IPS-11a (cell line): ENCODE data around the gene ITSN1.
"Not testable (repeated sequence)": the region's sequence is repeated elsewhere in the genome, so short reads cannot be mapped to it uniquely, and the experiment has no call there.

Experiments used
- H3K4me3 ChIP-seq: one replicate; pipeline ENCODE4 v1.5.1; 2013; ENCODE audit warnings: low read depth, low read length, control low read depth

Gene ITSN1

DNA sequence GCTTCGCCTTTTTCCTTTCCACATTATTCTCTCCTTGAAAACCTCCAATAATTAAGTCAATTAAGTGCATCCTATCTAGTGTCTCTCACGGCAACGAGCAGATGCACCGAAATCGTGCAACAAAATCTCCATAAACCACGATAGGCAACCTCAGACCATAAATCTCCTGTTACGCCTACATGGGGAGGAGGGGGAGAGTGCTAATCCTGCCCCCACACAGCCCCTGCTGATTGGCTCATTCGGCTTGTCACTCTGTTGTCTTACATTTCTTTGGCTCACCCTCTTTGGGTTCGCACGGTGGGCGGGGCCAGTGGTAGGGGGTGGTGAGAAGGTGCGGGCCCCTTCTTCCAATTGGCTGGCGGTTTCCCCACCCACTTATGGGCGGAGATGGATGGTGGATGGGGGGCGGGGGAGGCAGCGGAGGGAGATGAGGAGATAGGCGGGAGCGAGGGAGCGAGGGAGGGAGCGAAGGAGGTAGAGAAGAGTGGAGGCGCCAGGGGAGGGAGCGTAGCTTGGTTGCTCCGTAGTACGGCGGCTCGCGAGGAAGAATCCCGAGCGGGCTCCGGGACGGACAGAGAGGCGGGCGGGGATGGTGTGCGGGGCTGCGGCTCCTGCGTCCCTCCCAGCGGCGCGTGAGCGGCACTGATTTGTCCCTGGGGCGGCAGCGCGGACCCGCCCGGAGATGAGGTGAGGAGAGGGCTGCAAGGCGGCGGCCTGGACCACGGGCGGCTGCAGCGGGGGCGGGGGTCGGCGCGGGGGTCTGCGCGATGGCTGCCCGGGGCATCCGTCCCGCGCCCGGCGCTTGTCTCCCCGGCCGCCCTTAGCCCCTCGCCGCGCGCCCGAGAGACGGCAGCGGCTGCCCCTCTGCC lies at the start of gene ITSN1:
TSS of gene ITSN1 (plus strand) at position 475 of the 869 bp plus-strand sequence. CDS start 76,328 bp downstream, outside the sequence.
- H3K4me3 ChIP-seq = peak within 1 kb of the TSS; percentile 87

DNA sequence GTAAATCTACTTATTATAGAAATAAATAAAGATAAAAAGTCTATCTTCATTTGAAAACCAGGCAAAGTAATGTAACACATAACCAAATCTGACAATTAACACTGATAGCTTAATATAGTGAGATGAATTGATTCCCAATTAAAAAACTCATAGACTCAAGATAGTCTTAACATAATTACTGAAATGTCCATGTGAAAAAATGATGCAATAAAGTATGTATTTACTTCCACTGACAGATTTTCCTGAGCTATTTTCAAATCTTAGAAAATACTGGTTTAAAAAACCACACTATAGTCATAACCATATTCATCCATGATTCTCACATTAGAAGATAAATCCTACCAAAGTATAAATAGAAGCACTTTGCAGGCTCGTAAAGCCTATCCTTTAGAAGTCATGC lies 44.2 kb upstream of the ITSN1 start:
- no peak overlapping the region for H3K4me3 ChIP-seq

DNA sequence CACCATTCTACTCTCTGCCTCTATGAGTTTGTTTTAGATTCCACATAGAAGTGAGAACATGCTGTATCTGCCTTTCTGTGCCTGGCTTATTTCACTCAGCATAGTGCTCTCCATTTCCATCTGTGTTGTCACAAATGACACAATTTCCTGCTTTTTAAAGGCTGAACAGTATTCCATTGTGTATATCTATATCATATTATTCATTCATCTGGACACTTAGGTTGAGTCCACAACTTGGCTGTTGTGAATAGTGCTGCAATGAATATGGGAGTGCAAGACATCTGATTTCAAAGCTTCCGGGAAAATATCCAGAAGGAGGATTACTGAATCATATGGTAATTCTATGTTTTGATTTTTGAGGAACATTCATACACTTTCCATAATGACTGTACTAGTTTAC lies 33.7 kb upstream of the ITSN1 start:
- no peak overlapping the region for H3K4me3 ChIP-seq

DNA sequence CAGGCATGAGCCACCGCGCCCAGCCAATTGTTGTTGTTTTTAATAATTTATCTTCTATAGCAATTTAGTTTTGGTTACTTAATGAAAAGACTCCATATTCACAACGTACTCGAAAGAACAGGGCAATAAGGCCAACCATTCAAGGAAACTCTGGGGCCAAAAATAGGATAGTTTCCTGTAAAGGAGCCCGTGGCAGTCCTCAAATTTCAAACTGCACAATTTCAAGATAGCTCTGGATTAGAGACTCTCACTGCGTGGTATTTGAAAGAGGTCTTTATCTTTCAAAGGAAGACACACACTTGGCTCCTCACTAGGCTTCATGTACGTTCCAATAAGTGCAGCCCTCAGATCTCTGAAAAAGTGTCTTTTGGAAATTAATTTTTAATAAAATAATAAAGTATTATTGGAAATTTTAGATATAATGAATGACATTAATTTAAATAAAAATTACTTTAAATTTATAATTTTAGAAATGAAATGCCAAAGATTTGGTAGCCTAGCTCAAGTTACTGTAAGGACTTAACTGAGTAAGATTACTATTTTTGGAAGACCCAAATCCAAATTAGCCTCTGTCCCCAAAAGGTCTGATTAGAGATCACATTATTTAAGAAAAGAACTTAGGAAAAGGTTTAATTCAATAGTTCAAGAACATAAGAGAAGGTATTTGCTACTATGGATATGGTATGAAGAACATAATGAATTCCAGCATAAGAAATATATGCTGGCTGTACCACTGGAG lies 31.1 kb upstream of the ITSN1 start:
- H3K4me3 ChIP-seq = no peak overlapping the region

DNA sequence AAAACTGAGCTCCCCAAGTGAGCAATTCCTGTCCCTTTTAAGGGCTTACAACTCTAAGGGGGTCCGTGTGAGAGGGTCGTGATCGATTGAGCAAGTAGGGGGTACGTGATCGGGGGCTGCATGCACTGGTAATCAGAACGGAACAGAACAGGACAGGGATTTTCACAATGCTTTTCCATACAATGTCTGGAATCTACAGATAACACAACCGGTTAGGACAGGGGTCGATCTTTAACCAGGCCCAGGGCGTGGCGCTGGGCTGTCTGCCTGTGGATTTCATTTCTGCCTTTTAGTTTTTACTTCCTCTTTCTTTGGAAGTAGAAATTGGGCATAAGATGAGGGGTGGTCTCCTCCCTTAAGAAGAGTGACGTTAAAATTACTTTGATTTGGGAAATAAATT lies 24.7 kb upstream of the ITSN1 start:
- H3K4me3 ChIP-seq = not testable (repeated sequence)

DNA sequence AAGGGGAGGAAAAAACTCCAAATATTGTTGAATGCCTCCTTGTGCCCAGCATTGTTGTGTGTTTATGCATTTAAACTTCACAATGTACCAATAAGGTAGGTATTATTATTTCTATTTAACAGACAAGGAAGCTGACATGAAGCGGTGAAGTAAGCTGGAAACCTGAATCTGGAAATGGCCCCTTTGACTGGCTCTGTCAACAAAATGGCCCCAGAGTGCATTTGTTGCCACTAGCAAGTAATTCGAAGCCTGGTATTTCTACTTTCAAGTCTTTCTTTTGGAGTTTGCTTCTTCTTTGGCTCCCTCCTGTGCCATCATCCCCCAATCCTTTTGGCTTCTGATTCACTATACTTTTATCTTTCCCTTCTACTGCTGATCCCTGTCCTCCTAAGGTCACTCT lies 23.9 kb upstream of the ITSN1 start:
- H3K4me3 ChIP-seq = no peak overlapping the region

DNA sequence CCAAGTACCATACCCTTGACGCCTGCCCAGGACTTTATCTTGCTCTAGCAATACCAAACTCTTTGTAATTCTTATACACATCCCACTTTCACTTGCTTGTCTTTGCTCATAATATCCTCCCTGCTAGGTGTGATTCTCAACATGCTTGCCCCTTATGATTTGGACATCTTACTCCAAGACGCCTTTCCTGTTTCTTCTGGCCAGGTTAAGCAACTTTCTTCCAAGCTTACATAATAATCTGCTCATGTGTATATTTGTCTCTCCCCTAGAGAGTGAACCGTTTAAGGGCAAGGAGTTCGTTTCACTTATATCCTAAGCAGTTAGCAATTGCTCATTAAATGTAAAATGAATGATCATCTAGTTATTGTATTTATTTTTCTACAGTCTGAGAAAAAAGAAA lies 22.6 kb upstream of the ITSN1 start:
- no peak overlapping the region for H3K4me3 ChIP-seq

DNA sequence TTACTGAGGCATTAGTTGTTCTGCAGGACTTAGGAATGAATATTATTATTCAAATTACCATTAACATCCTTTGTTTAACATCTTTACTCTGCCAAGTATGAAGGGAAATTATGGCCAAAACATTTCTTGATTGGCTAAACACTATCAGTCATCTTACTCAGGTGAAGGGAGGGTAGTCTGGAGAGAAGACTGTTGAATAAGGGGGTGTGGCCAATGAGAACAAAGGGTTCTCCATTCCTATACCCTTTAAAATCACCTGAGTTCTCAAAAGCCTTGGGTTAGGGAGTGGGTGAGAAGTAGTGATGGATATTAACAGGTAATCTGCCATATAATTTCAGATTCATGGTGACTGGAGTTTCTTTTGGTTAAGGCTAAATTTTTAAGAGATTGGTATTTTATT lies 20.0 kb upstream of the ITSN1 start:
- no peak overlapping the region for H3K4me3 ChIP-seq

DNA sequence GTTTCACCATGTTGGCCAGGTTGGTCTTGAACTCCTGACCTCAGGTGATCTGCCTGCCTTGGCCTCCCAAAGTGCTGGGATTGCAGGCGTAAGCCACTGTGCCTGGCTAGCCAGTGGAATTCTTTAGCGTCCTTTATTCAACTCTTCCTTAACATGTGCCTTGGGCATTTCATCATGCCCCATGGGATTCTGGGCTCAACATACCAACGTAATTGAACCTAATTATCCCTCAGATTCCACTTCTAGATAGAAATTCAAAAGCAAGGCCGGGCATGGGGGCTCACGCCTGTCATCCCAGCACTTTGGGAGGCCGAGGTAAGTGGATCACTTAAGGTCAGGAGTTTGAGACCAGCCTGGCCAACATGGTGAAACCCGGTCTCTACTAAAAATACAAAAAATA lies 16.1 kb upstream of the ITSN1 start:
- H3K4me3 ChIP-seq = not testable (repeated sequence)

DNA sequence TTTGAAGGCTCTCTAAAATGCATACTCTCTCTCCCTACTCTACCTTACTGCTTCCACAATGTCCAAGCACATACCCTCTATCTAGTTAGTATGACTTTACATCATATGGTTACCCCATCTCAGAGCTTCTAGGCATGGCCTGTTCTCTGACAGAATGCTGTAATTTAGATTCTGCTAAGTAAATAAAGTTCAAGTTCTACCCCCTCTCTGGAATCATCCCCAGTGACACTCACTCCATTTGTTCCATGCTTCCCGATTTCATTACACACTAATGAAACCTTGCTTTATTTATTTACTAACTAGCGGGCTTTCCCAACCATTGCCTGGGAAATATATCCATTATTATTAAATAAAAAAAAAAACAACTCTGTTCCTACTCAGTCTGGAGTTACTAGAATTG lies 8.0 kb upstream of the ITSN1 start:
- H3K4me3 ChIP-seq = no peak overlapping the region

DNA sequence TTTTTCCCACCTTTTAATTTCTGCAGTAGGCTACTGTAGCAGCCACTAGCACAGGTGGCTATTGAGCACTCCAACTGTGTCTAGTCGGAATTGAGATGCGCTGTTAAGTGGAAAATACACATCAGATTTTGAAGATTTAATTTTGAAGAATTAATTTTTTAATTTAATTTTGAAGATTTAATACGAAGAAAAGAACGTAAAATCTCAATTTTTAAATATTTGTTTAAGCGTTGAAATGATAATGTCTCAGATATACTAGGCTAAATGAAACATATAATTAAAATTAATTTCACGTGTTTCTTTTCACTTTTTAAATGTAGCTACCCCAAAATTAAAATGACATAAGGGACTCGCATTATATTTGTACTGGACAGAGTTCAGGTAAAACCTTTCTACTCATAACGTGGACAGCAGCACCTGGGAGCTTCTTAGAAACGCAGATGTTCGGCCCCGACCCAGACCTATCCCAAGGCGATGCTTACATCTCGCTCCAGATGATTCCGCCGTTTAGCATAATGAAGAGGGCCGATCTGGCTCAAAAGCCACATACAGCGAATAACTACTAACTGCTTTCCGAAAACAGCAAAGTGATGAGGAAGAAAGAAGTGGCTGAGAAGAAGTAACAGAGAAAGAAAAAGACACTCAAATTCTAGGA lies 1.5 kb upstream of the ITSN1 start:
- peak overlapping the region; percentile 78 for H3K4me3 ChIP-seq

DNA sequence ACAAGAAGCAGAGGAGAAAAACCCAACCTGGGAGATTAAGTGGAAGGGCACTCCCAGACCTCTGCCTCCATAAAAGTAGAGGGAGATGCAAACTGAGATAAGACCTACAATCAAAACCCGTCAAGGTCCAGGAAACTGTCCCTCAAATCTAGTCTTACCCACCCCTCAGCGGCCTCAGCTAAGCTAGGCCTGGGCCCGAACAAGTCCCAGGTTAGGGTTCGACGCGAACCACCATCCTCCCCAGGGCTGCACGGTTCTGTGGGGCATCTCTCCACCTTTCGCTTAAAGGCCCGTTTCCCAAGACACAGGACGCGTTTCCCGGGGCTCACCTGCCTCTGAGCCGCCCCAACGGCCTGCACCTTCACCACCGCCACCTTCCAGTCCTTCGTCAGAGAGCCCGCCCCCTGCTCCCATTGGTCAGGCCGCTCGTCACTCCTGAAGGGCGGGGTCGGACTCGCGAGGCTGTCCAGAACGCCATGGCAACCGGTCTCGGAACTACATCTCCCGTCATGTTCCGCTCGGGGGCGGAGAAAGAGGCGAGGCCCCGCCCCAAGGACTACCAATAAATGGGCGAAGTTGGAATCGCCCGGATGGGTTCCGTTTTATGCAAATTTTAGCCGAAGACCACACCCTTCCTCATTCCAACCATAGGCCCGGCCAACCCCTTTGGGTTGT lies 812 bp upstream of the ITSN1 start, which contains the start of gene CRYZL1:
TSS of gene CRYZL1 (minus strand) at position 390 of the 675 bp plus-strand sequence. CDS start 10,190 bp downstream, outside the sequence.
- peak within 1 kb of the TSS; percentile 87 for H3K4me3 ChIP-seq

DNA sequence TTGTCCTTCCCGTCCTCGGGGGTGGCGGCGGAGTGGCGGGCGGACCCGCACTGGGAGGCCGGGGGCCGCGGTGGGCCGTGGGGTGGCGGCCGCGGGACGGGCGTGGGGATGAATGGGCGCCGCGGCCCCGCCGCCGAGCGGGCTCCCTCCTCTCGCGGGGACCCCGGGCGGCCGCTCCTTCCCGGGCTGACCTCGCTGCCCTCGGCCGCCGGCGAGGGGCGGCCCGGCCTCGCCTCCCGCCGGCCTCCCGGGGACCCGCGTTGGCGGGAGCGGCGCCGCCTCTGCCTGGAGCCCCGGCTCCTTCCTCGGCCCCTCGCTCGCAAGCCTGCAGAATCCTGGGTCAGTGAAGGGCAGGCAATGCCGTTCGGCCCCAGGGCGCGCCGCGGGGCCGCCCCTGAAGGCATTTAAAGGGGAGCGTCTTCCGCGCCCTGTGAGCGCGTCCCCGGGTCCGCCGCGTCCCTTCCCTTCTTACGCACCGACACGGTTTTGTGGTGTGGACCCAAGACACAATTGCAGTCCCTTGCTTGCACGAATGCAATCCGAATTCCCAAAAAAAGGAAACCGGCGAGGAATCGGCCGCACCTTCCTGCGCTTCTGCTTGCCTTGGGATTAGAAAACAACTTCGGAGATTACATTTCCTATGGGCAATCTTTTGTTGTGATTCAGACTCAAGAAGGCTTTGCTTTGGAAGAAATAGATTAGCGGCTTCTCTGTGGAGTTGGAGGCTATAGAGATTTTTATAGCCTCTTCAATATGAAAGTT lies 776 bp downstream of the ITSN1 start:
- H3K4me3 ChIP-seq = peak overlapping the region; percentile 84

DNA sequence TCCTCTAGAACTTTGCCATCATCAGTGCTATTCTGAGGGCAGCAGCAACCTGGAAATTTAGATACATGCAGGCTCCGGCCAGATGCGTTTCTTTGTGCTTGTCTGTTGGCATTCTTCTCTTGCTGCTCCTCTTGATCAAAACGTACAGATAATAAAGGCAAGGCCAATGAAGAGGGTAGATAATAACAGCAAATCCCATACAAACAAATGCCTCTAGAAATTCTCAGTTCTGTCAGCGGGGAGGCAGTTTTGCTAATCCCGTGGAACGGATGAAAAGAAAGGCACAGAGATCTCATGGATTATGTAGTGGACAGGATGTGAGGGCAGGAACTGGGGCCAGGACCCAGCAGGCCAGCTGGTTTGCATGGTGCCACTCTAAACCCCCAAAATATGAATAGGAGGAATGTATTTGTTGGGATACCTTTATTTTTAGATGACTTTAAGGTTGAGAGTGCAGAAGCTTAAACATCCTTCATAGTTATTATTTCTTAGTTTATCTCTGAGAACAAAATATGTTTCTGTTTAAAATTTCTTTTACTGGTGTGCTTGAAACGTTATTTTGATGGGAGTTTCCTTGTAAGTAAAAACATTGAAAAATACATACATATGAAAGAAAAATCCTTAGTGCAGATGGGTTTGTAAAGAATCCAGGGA lies 1.5 kb downstream of the ITSN1 start:
- peak overlapping the region; percentile 84 for H3K4me3 ChIP-seq

DNA sequence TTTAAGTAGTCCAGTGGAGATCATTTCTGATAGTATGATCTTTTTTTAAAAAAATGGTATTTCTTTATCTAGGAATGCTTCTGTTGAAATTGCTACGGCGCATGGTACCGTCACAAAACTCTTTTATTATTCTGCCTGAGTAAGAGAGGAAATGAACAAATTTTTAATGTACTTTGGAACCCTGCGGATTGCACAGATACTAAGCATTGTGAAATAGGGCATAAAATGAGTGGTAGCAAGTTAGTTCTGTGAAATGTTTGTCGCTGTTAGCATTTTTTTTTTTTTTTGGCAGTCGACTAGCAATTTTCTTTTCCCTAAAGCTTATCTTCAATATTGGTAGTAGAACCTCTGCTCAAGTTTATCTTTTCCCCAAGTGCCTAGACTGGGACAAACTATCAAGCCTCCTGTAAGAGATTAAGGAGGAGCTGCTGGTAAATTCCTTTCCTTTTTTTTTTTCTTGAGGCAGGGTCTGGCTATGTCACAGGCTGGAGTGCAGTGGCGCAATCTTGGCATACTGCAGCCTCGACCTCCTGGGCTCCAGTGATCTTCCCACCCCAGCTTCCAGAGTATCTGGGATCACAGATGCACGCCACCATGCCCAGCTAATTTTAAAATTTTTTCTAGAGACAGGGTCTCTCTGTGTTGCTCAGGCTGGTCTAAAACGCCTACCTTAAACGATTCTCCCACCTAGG lies 2.2 kb downstream of the ITSN1 start:
- peak overlapping the region; percentile 84 for H3K4me3 ChIP-seq

DNA sequence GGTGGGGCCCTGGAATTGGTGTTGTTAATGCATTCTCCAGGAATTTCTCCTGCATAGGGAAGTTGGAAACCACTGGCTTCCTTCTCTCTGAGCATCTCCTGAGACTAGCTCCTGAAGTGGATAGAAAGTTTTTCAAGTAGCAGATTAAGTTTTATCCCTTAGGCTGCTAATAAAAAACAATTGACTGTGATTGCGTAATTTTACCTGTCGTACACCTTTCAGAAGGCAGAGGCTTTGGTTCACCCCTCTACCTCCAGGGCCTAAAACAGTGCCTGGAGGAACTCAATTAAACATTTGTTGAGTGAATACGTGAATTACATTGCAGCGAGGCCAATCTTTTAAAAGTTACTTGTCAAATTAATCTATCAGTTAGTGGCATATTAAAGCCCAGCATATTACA lies 3.4 kb downstream of the ITSN1 start:
- H3K4me3 ChIP-seq = no peak overlapping the region

DNA sequence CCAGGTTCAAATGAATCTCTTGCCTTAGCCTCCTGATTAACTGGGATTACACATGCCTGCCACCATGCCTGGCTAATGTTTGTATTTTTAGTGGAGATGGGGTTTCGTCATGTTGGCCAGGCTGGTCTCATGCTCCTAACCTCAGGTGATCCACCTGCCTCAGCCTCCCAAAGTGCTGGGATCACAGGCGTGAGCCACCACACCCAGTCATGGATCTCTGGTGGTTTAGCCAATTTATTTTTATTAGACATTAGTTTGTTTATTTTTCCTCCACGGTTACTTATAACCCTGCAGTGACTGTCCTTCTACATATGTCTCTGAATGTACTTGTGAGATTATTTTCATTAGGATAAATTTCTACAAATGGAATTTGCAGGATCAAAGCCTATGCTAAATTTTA lies 5.3 kb downstream of the ITSN1 start:
- H3K4me3 ChIP-seq = no peak overlapping the region

DNA sequence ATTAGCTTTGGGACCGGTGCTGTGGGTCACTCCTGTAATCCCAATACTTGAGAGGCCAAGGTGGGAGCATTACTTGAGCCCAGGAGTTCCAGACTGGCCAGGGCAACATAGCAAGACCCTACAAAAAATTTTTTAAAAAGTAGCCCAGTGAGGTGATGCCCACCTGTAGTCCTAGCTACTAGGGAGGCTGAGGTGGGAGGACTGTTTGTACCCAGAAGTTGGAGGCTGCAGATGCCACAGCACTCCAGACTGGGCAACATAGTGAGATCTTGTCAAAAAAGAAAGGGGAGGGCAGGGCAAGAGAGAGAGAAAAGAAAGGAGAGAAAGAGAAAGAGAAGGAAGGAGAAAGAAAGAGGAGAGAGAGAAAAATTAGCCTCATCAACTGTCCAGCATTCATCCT lies 6.3 kb downstream of the ITSN1 start:
- no peak overlapping the region for H3K4me3 ChIP-seq

DNA sequence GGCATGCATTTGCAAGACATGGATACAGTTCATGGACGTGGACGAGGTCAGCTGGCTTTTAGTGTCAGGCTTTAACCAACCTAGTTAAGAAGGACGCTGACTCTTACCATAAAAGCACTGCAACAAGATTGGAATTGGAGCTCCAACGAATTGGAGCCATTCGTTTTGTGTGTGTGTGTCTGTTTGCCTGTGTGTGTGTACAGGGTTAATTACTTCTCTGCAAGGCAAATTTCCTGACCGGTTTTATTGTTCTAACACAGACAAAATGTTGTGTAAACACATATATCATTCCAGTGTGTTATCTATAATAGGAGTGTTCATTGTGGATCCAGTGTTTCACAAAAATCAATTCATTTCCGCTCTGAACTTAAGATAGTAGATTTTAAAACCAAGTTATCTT lies 7.9 kb downstream of the ITSN1 start:
- H3K4me3 ChIP-seq = no peak overlapping the region
